Activated naive CD4-positive, alpha-beta T cell treated with anti-CD3 and anti-CD28 coated beads, Interleukin-2, amount 10 ng/mL, durations not matched to agents 7 days and 5 days (primary cell): ENCODE measurements around the gene OLIG2.

ENCODE experiments used
- CTCF ChIA-PET: fragments of 350-600 bp; sonication (Branson Sonifier 250); formaldehyde crosslinking; loops from one replicate; lab custom pipeline; 2021; ENCODE audit warnings: antibody characterized with exemption; lab: Charles Lee
- DNase-seq: peaks from one replicate; pipeline ENCODE4 v3.0.0-alpha.2; 2020
- H3K27ac Mint-ChIP-seq: one replicate; pipeline ENCODE4 v1.8.0; 2021; ENCODE audit warnings: mild to moderate bottlenecking, moderate library complexity, mixed read lengths
- H3K27me3 Mint-ChIP-seq: one replicate; pipeline ENCODE4 v1.8.0; 2021; ENCODE audit warnings: mild to moderate bottlenecking, mixed read lengths
- H3K36me3 Mint-ChIP-seq: one replicate; pipeline ENCODE4 v1.8.0; 2021; ENCODE audit warnings: mixed read lengths
- H3K4me1 Mint-ChIP-seq: one replicate; pipeline ENCODE4 v1.8.0; 2021; ENCODE audit warnings: mixed read lengths
- H3K4me3 Mint-ChIP-seq: one replicate; pipeline ENCODE4 v1.8.0; 2021; ENCODE audit warnings: mild to moderate bottlenecking, moderate library complexity, mixed read lengths
- H3K9me3 Mint-ChIP-seq: one replicate; pipeline ENCODE4 v1.8.0; 2021; ENCODE audit warnings: mixed read lengths

The OLIG2 gene

GRCh38 chr21:33055991-33056390 lies 30.3 kb downstream of the OLIG2 start:
- CTCF ChIA-PET, result interaction anchor here (0.6 to 1.0 kb wide), 2 partner anchors 17 to 141 kb away, joined by 3 read pairs; no protein-coding TSS in a partner anchor
- no peak overlapping the region for H3K27ac Mint-ChIP-seq
- peaks cover 56% of the 10 kb centered on the region for H3K27me3 Mint-ChIP-seq
- no peaks in the 10 kb centered on the region for H3K4me1 Mint-ChIP-seq
- H3K4me3 Mint-ChIP-seq, result no peak overlapping the region
- no peaks in the 10 kb centered on the region for H3K36me3 Mint-ChIP-seq
- H3K9me3 Mint-ChIP-seq, result no peaks in the 10 kb centered on the region
- no peak for DNase-seq

GRCh38 chr21:33057385-33057940 lies 31.7 kb downstream of the OLIG2 start:
- H3K4me1 Mint-ChIP-seq, result no peaks in the 10 kb centered on the region
- H3K27ac Mint-ChIP-seq, result no peak overlapping the region
- CTCF ChIA-PET, result no interaction called here
- no peaks in the 10 kb centered on the region for H3K36me3 Mint-ChIP-seq
- no peak for DNase-seq
- H3K9me3 Mint-ChIP-seq, result no peaks in the 10 kb centered on the region
- peaks cover 58% of the 10 kb centered on the region for H3K27me3 Mint-ChIP-seq
- H3K4me3 Mint-ChIP-seq, result no peak overlapping the region

GRCh38 chr21:33058527-33058926 lies 32.8 kb downstream of the OLIG2 start:
- peaks cover 58% of the 10 kb centered on the region for H3K27me3 Mint-ChIP-seq
- CTCF ChIA-PET, result no interaction called here
- H3K27ac Mint-ChIP-seq, result no peak overlapping the region
- H3K4me1 Mint-ChIP-seq, result no peaks in the 10 kb centered on the region
- H3K9me3 Mint-ChIP-seq, result no peaks in the 10 kb centered on the region
- no peak overlapping the region for H3K4me3 Mint-ChIP-seq
- no peak for DNase-seq
- no peaks in the 10 kb centered on the region for H3K36me3 Mint-ChIP-seq

GRCh38 chr21:33058957-33059356 lies 33.2 kb downstream of the OLIG2 start:
- no peak overlapping the region for H3K4me3 Mint-ChIP-seq
- peaks cover 59% of the 10 kb centered on the region for H3K27me3 Mint-ChIP-seq
- H3K36me3 Mint-ChIP-seq, result no peaks in the 10 kb centered on the region
- H3K27ac Mint-ChIP-seq, result no peak overlapping the region
- H3K4me1 Mint-ChIP-seq, result no peaks in the 10 kb centered on the region
- no peak for DNase-seq
- no peaks in the 10 kb centered on the region for H3K9me3 Mint-ChIP-seq
- CTCF ChIA-PET, result no interaction called here

- Mint-ChIP-seq H3K9me3 (no peaks in the 10 kb centered on the region), H3K27me3 (peaks cover 62% of the 10 kb centered on the region), H3K4me3 (no peak overlapping the region), H3K36me3 (no peaks in the 10 kb centered on the region), H3K27ac (no peak overlapping the region), H3K4me1 (no peaks in the 10 kb centered on the region)
- DNase-seq, result no peak
- CTCF ChIA-PET, result no interaction called here
These were observed 33.7 kb downstream of the OLIG2 start for GRCh38 chr21:33059380-33059841.

GRCh38 chr21:33061233-33061632 lies 35.5 kb downstream of the OLIG2 start:
- peaks cover 67% of the 10 kb centered on the region for H3K27me3 Mint-ChIP-seq
- H3K9me3 Mint-ChIP-seq, result no peaks in the 10 kb centered on the region
- DNase-seq, result no peak
- H3K4me1 Mint-ChIP-seq, result peaks cover 2% of the 10 kb centered on the region
- CTCF ChIA-PET, result no interaction called here
- no peak overlapping the region for H3K27ac Mint-ChIP-seq
- no peak overlapping the region for H3K4me3 Mint-ChIP-seq
- no peaks in the 10 kb centered on the region for H3K36me3 Mint-ChIP-seq

- no peak overlapping the region for H3K4me3 Mint-ChIP-seq
- no peak overlapping the region for H3K27ac Mint-ChIP-seq
- no peaks in the 10 kb centered on the region for H3K9me3 Mint-ChIP-seq
- DNase-seq, result no peak
- H3K27me3 Mint-ChIP-seq, result peaks cover 83% of the 10 kb centered on the region
- H3K4me1 Mint-ChIP-seq, result peaks cover 3% of the 10 kb centered on the region
- no peaks in the 10 kb centered on the region for H3K36me3 Mint-ChIP-seq
- CTCF ChIA-PET, result interaction anchor here (1.2 kb wide), 1 partner anchor 10 kb away, joined by 3 read pairs; no protein-coding TSS in a partner anchor
These were observed 37.7 kb downstream of the OLIG2 start for GRCh38 chr21:33063375-33063883.

- H3K27ac Mint-ChIP-seq, result no peak overlapping the region
- no peak overlapping the region for H3K4me3 Mint-ChIP-seq
- H3K27me3 Mint-ChIP-seq, result peaks cover 88% of the 10 kb centered on the region
- H3K36me3 Mint-ChIP-seq, result no peaks in the 10 kb centered on the region
- CTCF ChIA-PET, result interaction anchor here (1.2 kb wide), 1 partner anchor 10 kb away, joined by 3 read pairs; no protein-coding TSS in a partner anchor
- H3K9me3 Mint-ChIP-seq, result no peaks in the 10 kb centered on the region
- DNase-seq, result no peak
- peaks cover 6% of the 10 kb centered on the region for H3K4me1 Mint-ChIP-seq
These were observed 38.3 kb downstream of the OLIG2 start for GRCh38 chr21:33063907-33064622.

- no peak overlapping the region for H3K27ac Mint-ChIP-seq
- no peak for DNase-seq
- peaks cover 11% of the 10 kb centered on the region for H3K4me1 Mint-ChIP-seq
- CTCF ChIA-PET, result no interaction called here
- H3K9me3 Mint-ChIP-seq, result no peaks in the 10 kb centered on the region
- no peak overlapping the region for H3K4me3 Mint-ChIP-seq
- H3K27me3 Mint-ChIP-seq, result peaks cover 90% of the 10 kb centered on the region
- H3K36me3 Mint-ChIP-seq, result no peaks in the 10 kb centered on the region
These were observed 39.1 kb downstream of the OLIG2 start for GRCh38 chr21:33064623-33065390.

- no peak overlapping the region for H3K4me3 Mint-ChIP-seq
- DNase-seq, result no peak
These were observed 41.3 kb downstream of the OLIG2 start for GRCh38 chr21:33067043-33067442.

GRCh38 chr21:33067457-33067856 lies 41.7 kb downstream of the OLIG2 start:
- no peak overlapping the region for H3K27ac Mint-ChIP-seq
- peaks cover 95% of the 10 kb centered on the region for H3K27me3 Mint-ChIP-seq
- no peak for DNase-seq
- CTCF ChIA-PET, result no interaction called here
- H3K36me3 Mint-ChIP-seq, result no peaks in the 10 kb centered on the region
- H3K4me3 Mint-ChIP-seq, result no peak overlapping the region
- H3K4me1 Mint-ChIP-seq, result peaks cover 24% of the 10 kb centered on the region
- no peaks in the 10 kb centered on the region for H3K9me3 Mint-ChIP-seq

More at GRCh38 chr21:33067043-33067442, 41.3 kb downstream of the OLIG2 start:
- Mint-ChIP-seq H3K27ac (no peak overlapping the region), H3K9me3 (no peaks in the 10 kb centered on the region), H3K36me3 (no peaks in the 10 kb centered on the region), H3K27me3 (peaks cover 91% of the 10 kb centered on the region), H3K4me1 (peaks cover 23% of the 10 kb centered on the region)
- CTCF ChIA-PET, result no interaction called here

- Mint-ChIP-seq H3K4me3 (peak overlapping the region; percentile 13), H3K27ac (no peak overlapping the region), H3K9me3 (no peaks in the 10 kb centered on the region), H3K27me3 (peaks cover 95% of the 10 kb centered on the region), H3K4me1 (peaks cover 24% of the 10 kb centered on the region), H3K36me3 (no peaks in the 10 kb centered on the region)
- CTCF ChIA-PET, result no interaction called here
- no peak for DNase-seq
These were observed 43.5 kb downstream of the OLIG2 start for GRCh38 chr21:33069243-33069642.

- Mint-ChIP-seq H3K4me3 (peak overlapping the region; percentile 13), H3K9me3 (no peaks in the 10 kb centered on the region), H3K27ac (no peak overlapping the region), H3K27me3 (peaks cover 95% of the 10 kb centered on the region), H3K36me3 (no peaks in the 10 kb centered on the region), H3K4me1 (peaks cover 24% of the 10 kb centered on the region)
- CTCF ChIA-PET, result no interaction called here
- DNase-seq, result no peak
These were observed 43.9 kb downstream of the OLIG2 start for GRCh38 chr21:33069645-33069993.

- Mint-ChIP-seq H3K4me1 (peaks cover 22% of the 10 kb centered on the region), H3K36me3 (no peaks in the 10 kb centered on the region), H3K4me3 (peak within 1 kb of the TSS; percentile 55), H3K27me3 (peaks cover 95% of the 10 kb centered on the region), H3K9me3 (no peaks in the 10 kb centered on the region), H3K27ac (no peak within 1 kb of the TSS)
- CTCF ChIA-PET, result no interaction called here
- DNase-seq, result peak; percentile 65
These were observed 44.4 kb downstream of the OLIG2 start, which contains the start of gene OLIG1 for GRCh38 chr21:33069994-33070743. Gene OLIG1, plus strand, starts transcription at chr21:33070141. Its CDS starts 106 bp downstream, at chr21:33070247.
